Measurements from ENCODE around the gene CLPTM1. TPM values are rescaled to one million over a fixed set of nuclear protein-coding genes. Genes with fewer than 3 reads are reported as not detected.

Gene CLPTM1
- total RNA-seq, 1 donor from 2014 or later, result 40.7 TPM

- no peak overlapping the region for H3K4me3 ChIP-seq (ENCODE audit: low read length in 3 of 3)
- H3K27ac ChIP-seq (ENCODE audit: low read depth, low read length), result no peak overlapping the region
- H3K27me3 ChIP-seq (ENCODE audit: control insufficient read depth in 3 of 3, insufficient read depth in 3 of 3, low read length in 3 of 3), result no peaks in the 10 kb centered on the region
- no peaks in the 10 kb centered on the region for H3K9me3 ChIP-seq (ENCODE audit: control insufficient read depth in 3 of 3, low read length in 3 of 3)
- H3K9ac ChIP-seq (ENCODE audit: low read depth in 1 of 3, low read length in 3 of 3), result no peak overlapping the region
- no peaks in the 10 kb centered on the region for H3K4me1 ChIP-seq (ENCODE audit: control insufficient read depth in 3 of 3, insufficient read depth in 3 of 3, low read length in 3 of 3)
- peaks cover 42 to 63% (median 58%) of the 10 kb centered on the region in 3 donors for H3K36me3 ChIP-seq (ENCODE audit: control insufficient read depth in 3 of 3, insufficient read depth in 3 of 3, low read length in 3 of 3)
Observed at GRCh38 chr19:44973982-44974735, 19.0 kb downstream of the CLPTM1 start.

GRCh38 chr19:44974857-44975256, 19.7 kb downstream of the CLPTM1 start:
- no peaks in the 10 kb centered on the region for H3K27me3 ChIP-seq (ENCODE audit: control insufficient read depth in 3 of 3, insufficient read depth in 3 of 3, low read length in 3 of 3)
- no peak overlapping the region for H3K27ac ChIP-seq (ENCODE audit: low read depth, low read length)
- H3K4me1 ChIP-seq (ENCODE audit: control insufficient read depth in 3 of 3, insufficient read depth in 3 of 3, low read length in 3 of 3), result no peaks in the 10 kb centered on the region
- H3K4me3 ChIP-seq (ENCODE audit: low read length in 3 of 3), result no peak overlapping the region
- peaks cover 48 to 70% (median 61%) of the 10 kb centered on the region in 3 donors for H3K36me3 ChIP-seq (ENCODE audit: control insufficient read depth in 3 of 3, insufficient read depth in 3 of 3, low read length in 3 of 3)
- no peak overlapping the region for H3K9ac ChIP-seq (ENCODE audit: low read depth in 1 of 3, low read length in 3 of 3)
- H3K9me3 ChIP-seq (ENCODE audit: control insufficient read depth in 3 of 3, low read length in 3 of 3), result no peaks in the 10 kb centered on the region

- H3K36me3 ChIP-seq (ENCODE audit: control insufficient read depth in 3 of 3, insufficient read depth in 3 of 3, low read length in 3 of 3), result peaks cover 50 to 70% (median 63%) of the 10 kb centered on the region in 3 donors
- H3K9me3 ChIP-seq (ENCODE audit: control insufficient read depth in 3 of 3, low read length in 3 of 3), result no peaks in the 10 kb centered on the region
- H3K4me1 ChIP-seq (ENCODE audit: control insufficient read depth in 3 of 3, insufficient read depth in 3 of 3, low read length in 3 of 3), result no peaks in the 10 kb centered on the region
- no peak overlapping the region for H3K9ac ChIP-seq (ENCODE audit: low read depth in 1 of 3, low read length in 3 of 3)
- no peak overlapping the region for H3K4me3 ChIP-seq (ENCODE audit: low read length in 3 of 3)
- no peaks in the 10 kb centered on the region for H3K27me3 ChIP-seq (ENCODE audit: control insufficient read depth in 3 of 3, insufficient read depth in 3 of 3, low read length in 3 of 3)
- H3K27ac ChIP-seq (ENCODE audit: low read depth, low read length), result no peak overlapping the region
Observed at GRCh38 chr19:44975444-44975843, 20.3 kb downstream of the CLPTM1 start.

- peaks cover 41 to 53% (median 45%) of the 10 kb centered on the region in 3 donors for H3K36me3 ChIP-seq (ENCODE audit: control insufficient read depth in 3 of 3, insufficient read depth in 3 of 3, low read length in 3 of 3)
- H3K27me3 ChIP-seq (ENCODE audit: control insufficient read depth in 3 of 3, insufficient read depth in 3 of 3, low read length in 3 of 3), result no peaks in the 10 kb centered on the region
- no peak overlapping the region for H3K4me3 ChIP-seq (ENCODE audit: low read length in 3 of 3)
- no peaks in the 10 kb centered on the region for H3K9me3 ChIP-seq (ENCODE audit: control insufficient read depth in 3 of 3, low read length in 3 of 3)
- H3K9ac ChIP-seq (ENCODE audit: low read depth in 1 of 3, low read length in 3 of 3), result no peak overlapping the region
- no peaks in the 10 kb centered on the region for H3K4me1 ChIP-seq (ENCODE audit: control insufficient read depth in 3 of 3, insufficient read depth in 3 of 3, low read length in 3 of 3)
- H3K27ac ChIP-seq (ENCODE audit: low read depth, low read length), result no peak overlapping the region
Observed at GRCh38 chr19:44984005-44984404, 28.8 kb downstream of the CLPTM1 start.

GRCh38 chr19:44985445-44985844, 30.3 kb downstream of the CLPTM1 start:
- Histone ChIP-seq H3K9ac (ENCODE audit: low read depth in 1 of 3, low read length in 3 of 3) (no peak overlapping the region), H3K4me1 (ENCODE audit: control insufficient read depth in 3 of 3, insufficient read depth in 3 of 3, low read length in 3 of 3) (no peaks in the 10 kb centered on the region), H3K4me3 (ENCODE audit: low read length in 3 of 3) (no peak overlapping the region), H3K9me3 (ENCODE audit: control insufficient read depth in 3 of 3, low read length in 3 of 3) (no peaks in the 10 kb centered on the region), H3K27me3 (ENCODE audit: control insufficient read depth in 3 of 3, insufficient read depth in 3 of 3, low read length in 3 of 3) (no peaks in the 10 kb centered on the region), H3K36me3 (ENCODE audit: control insufficient read depth in 3 of 3, insufficient read depth in 3 of 3, low read length in 3 of 3) (peaks cover 43 to 53% (median 44%) of the 10 kb centered on the region in 3 donors), H3K27ac (ENCODE audit: low read depth, low read length) (no peak overlapping the region)

- Histone ChIP-seq H3K4me1 (ENCODE audit: control insufficient read depth in 3 of 3, insufficient read depth in 3 of 3, low read length in 3 of 3) (no peaks in the 10 kb centered on the region), H3K4me3 (ENCODE audit: low read length in 3 of 3) (no peak overlapping the region), H3K27me3 (ENCODE audit: control insufficient read depth in 3 of 3, insufficient read depth in 3 of 3, low read length in 3 of 3) (no peaks in the 10 kb centered on the region), H3K9me3 (ENCODE audit: control insufficient read depth in 3 of 3, low read length in 3 of 3) (no peaks in the 10 kb centered on the region), H3K36me3 (ENCODE audit: control insufficient read depth in 3 of 3, insufficient read depth in 3 of 3, low read length in 3 of 3) (peaks cover 51 to 61% (median 53%) of the 10 kb centered on the region in 3 donors), H3K9ac (ENCODE audit: low read depth in 1 of 3, low read length in 3 of 3) (no peak overlapping the region), H3K27ac (ENCODE audit: low read depth, low read length) (no peak overlapping the region)
Observed at GRCh38 chr19:44986389-44986788, 31.2 kb downstream of the CLPTM1 start.

GRCh38 chr19:44987148-44987675, 32.0 kb downstream of the CLPTM1 start:
- Histone ChIP-seq H3K4me1 (ENCODE audit: control insufficient read depth in 3 of 3, insufficient read depth in 3 of 3, low read length in 3 of 3) (no peaks in the 10 kb centered on the region), H3K27me3 (ENCODE audit: control insufficient read depth in 3 of 3, insufficient read depth in 3 of 3, low read length in 3 of 3) (no peaks in the 10 kb centered on the region), H3K4me3 (ENCODE audit: low read length in 3 of 3) (no peak overlapping the region), H3K9me3 (ENCODE audit: control insufficient read depth in 3 of 3, low read length in 3 of 3) (no peaks in the 10 kb centered on the region), H3K36me3 (ENCODE audit: control insufficient read depth in 3 of 3, insufficient read depth in 3 of 3, low read length in 3 of 3) (peaks cover 58 to 66% (median 60%) of the 10 kb centered on the region in 3 donors), H3K27ac (ENCODE audit: low read depth, low read length) (no peak overlapping the region), H3K9ac (ENCODE audit: low read depth in 1 of 3, low read length in 3 of 3) (no peak overlapping the region)

GRCh38 chr19:44988273-44988672, 33.1 kb downstream of the CLPTM1 start:
- H3K36me3 ChIP-seq (ENCODE audit: control insufficient read depth in 3 of 3, insufficient read depth in 3 of 3, low read length in 3 of 3), result peaks cover 58 to 67% (median 64%) of the 10 kb centered on the region in 3 donors

GRCh38 chr19:44988896-44989556, 33.8 kb downstream of the CLPTM1 start:
- H3K9me3 ChIP-seq (ENCODE audit: control insufficient read depth in 3 of 3, low read length in 3 of 3), result no peaks in the 10 kb centered on the region
- no peak overlapping the region for H3K9ac ChIP-seq (ENCODE audit: low read depth in 1 of 3, low read length in 3 of 3)
- H3K27me3 ChIP-seq (ENCODE audit: control insufficient read depth in 3 of 3, insufficient read depth in 3 of 3, low read length in 3 of 3), result no peaks in the 10 kb centered on the region
- no peak overlapping the region for H3K4me3 ChIP-seq (ENCODE audit: low read length in 3 of 3)
- H3K27ac ChIP-seq (ENCODE audit: low read depth, low read length), result no peak overlapping the region
- no peaks in the 10 kb centered on the region for H3K4me1 ChIP-seq (ENCODE audit: control insufficient read depth in 3 of 3, insufficient read depth in 3 of 3, low read length in 3 of 3)
- H3K36me3 ChIP-seq (ENCODE audit: control insufficient read depth in 3 of 3, insufficient read depth in 3 of 3, low read length in 3 of 3), result peaks cover 58 to 67% (median 64%) of the 10 kb centered on the region in 3 donors

More at GRCh38 chr19:44988273-44988672, 33.1 kb downstream of the CLPTM1 start:
- Histone ChIP-seq H3K9me3 (ENCODE audit: control insufficient read depth in 3 of 3, low read length in 3 of 3) (no peaks in the 10 kb centered on the region), H3K9ac (ENCODE audit: low read depth in 1 of 3, low read length in 3 of 3) (no peak overlapping the region), H3K27ac (ENCODE audit: low read depth, low read length) (no peak overlapping the region), H3K4me1 (ENCODE audit: control insufficient read depth in 3 of 3, insufficient read depth in 3 of 3, low read length in 3 of 3) (no peaks in the 10 kb centered on the region), H3K27me3 (ENCODE audit: control insufficient read depth in 3 of 3, insufficient read depth in 3 of 3, low read length in 3 of 3) (no peaks in the 10 kb centered on the region), H3K4me3 (ENCODE audit: low read length in 3 of 3) (no peak overlapping the region)

- Histone ChIP-seq H3K4me3 (ENCODE audit: low read length in 3 of 3) (no peak overlapping the region), H3K27me3 (ENCODE audit: control insufficient read depth in 3 of 3, insufficient read depth in 3 of 3, low read length in 3 of 3) (no peaks in the 10 kb centered on the region), H3K4me1 (ENCODE audit: control insufficient read depth in 3 of 3, insufficient read depth in 3 of 3, low read length in 3 of 3) (no peaks in the 10 kb centered on the region), H3K9ac (ENCODE audit: low read depth in 1 of 3, low read length in 3 of 3) (no peak overlapping the region), H3K9me3 (ENCODE audit: control insufficient read depth in 3 of 3, low read length in 3 of 3) (no peaks in the 10 kb centered on the region), H3K36me3 (ENCODE audit: control insufficient read depth in 3 of 3, insufficient read depth in 3 of 3, low read length in 3 of 3) (peaks cover 51 to 56% (median 55%) of the 10 kb centered on the region in 3 donors), H3K27ac (ENCODE audit: low read depth, low read length) (no peak overlapping the region)
Observed at GRCh38 chr19:44990459-44990858, 35.3 kb downstream of the CLPTM1 start.
